ENCODE results near the gene C20orf141.

The C20orf141 gene

DNA sequence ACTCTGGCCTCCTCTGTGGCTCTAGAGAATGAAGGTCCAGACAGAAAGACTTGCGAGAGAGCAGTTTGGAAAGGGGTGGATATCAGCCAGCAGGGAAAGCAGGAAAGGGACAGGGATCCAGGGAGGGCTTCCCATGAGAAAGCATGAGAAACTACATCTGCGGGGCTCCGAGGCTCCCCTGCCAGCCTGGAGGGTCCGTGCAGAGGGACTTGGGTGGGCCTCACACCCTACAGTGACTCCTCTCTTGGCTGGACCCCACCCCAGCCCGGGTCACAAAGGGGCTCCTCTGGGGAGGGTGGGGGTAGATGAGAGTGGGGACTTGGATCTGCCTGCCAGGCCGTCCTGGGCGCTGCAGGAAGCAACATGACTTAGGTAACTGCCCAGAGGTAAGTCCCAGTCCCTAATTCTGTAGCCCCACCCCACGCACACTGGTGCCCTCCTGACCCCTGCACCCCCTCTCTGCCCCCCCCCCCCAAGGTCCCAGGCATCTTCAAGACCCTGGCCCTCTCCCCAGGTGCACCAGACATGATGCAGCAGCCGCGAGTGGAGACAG lies 1.3 kb downstream of the C20orf141 start, which contains the start of gene TMEM239:
Gene TMEM239 (plus strand): TSS at position 335 of the 553 bp plus-strand sequence. CDS start 191 bp downstream, at position 526.
- peaks cover 26% of the 10 kb centered on the region for H3K4me1 ChIP-seq (ENCODE audit: insufficient read depth, low read length, poor library complexity, severe bottlenecking)
- H3K4me3 ChIP-seq (ENCODE audit: low read length, poor library complexity, severe bottlenecking), result no peak within 1 kb of the TSS
- H4K20me1 ChIP-seq (ENCODE audit: insufficient read depth, low read length, poor library complexity, severe bottlenecking), result no peaks in the 10 kb centered on the region
- TF ChIP-seq EZH2phosphoT487 (IDR thresholded peaks at IDR 0.05; ENCODE audit: borderline replicate concordance), result no peak
- H3K4me2 ChIP-seq (ENCODE audit: low read depth, low read length, poor library complexity, severe bottlenecking), result peak within 1 kb of the TSS; percentile 25
- 0 out of 2 replicates have a peak within 1 kb of the TSS, but pooled peaks have one; percentile 48 for H2AFZ ChIP-seq (ENCODE audit: low read length)
- no peaks in the 10 kb centered on the region for H3K9me3 ChIP-seq (ENCODE audit: insufficient read depth, low read depth, low read length)
- no peaks in the 10 kb centered on the region for H3K9me2 ChIP-seq (replicated peaks; ENCODE audit: low read depth, low read length)
- no peaks in the 10 kb centered on the region for H3K27me3 ChIP-seq (ENCODE audit: insufficient read depth, low read length, poor library complexity, severe bottlenecking)
- no peaks in the 10 kb centered on the region for H3F3A ChIP-seq (ENCODE audit: low read depth)
- H3K9ac ChIP-seq (ENCODE audit: low read depth, low read length, poor library complexity, severe bottlenecking), result no peak within 1 kb of the TSS
- no peaks in the 10 kb centered on the region for H3K79me2 ChIP-seq (ENCODE audit: insufficient read depth, low read length)
- no peaks in the 10 kb centered on the region for H3K36me3 ChIP-seq (ENCODE audit: insufficient read depth, low read length)

DNA sequence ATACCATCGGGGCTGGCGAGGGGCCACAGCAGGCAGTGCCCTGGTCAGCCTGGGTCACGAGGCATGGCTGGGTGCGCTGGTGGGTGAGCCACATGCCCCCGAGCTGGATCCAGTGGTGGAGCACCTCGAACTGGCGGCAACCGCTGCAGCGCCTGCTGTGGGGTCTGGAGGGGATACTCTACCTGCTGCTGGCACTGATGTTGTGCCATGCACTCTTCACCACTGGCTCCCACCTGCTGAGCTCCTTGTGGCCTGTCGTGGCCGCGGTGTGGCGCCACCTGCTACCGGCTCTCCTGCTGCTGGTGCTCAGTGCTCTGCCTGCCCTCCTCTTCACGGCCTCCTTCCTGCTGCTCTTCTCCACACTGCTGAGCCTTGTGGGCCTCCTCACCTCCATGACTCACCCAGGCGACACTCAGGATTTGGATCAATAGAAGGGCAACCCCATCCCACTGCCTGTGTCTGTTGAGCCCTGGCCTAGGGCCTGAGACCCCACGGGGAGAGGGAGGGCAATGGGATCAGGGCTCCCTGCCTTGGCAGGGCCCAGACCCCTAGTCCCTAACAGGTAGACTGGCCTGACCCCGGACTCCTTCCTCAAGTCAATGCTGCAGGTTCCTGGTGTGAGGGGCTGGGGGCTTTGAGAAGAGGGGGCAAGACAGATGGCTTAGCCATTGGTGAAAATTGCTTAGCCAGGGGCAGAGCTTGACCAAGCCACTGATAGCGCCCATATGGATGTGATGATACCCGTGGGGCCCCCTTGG lies 2.0 kb downstream of the C20orf141 start:
- H3K9ac ChIP-seq (ENCODE audit: low read depth, low read length, poor library complexity, severe bottlenecking), result no peak overlapping the region
- H3K9me3 ChIP-seq (ENCODE audit: insufficient read depth, low read depth, low read length), result no peaks in the 10 kb centered on the region
- no peaks in the 10 kb centered on the region for H3K36me3 ChIP-seq (ENCODE audit: insufficient read depth, low read length)
- 0 out of 2 replicates have a peak overlapping the region, but pooled peaks have one; percentile 48 for H2AFZ ChIP-seq (ENCODE audit: low read length)
- TF ChIP-seq, protein P1, sequence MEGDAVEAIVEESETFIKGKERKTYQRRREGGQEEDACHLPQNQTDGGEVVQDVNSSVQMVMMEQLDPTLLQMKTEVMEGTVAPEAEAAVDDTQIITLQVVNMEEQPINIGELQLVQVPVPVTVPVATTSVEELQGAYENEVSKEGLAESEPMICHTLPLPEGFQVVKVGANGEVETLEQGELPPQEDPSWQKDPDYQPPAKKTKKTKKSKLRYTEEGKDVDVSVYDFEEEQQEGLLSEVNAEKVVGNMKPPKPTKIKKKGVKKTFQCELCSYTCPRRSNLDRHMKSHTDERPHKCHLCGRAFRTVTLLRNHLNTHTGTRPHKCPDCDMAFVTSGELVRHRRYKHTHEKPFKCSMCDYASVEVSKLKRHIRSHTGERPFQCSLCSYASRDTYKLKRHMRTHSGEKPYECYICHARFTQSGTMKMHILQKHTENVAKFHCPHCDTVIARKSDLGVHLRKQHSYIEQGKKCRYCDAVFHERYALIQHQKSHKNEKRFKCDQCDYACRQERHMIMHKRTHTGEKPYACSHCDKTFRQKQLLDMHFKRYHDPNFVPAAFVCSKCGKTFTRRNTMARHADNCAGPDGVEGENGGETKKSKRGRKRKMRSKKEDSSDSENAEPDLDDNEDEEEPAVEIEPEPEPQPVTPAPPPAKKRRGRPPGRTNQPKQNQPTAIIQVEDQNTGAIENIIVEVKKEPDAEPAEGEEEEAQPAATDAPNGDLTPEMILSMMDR (conservative IDR thresholded peaks at IDR 0.05; ENCODE audit: low read length), result peak; percentile 59
- no peak for TF ChIP-seq EZH2phosphoT487 (IDR thresholded peaks at IDR 0.05; ENCODE audit: borderline replicate concordance)
- no peak overlapping the region for H3K4me2 ChIP-seq (ENCODE audit: low read depth, low read length, poor library complexity, severe bottlenecking)
- no peaks in the 10 kb centered on the region for H3K27me3 ChIP-seq (ENCODE audit: insufficient read depth, low read length, poor library complexity, severe bottlenecking)
- peaks cover 29% of the 10 kb centered on the region for H3K4me1 ChIP-seq (ENCODE audit: insufficient read depth, low read length, poor library complexity, severe bottlenecking)
- H3K79me2 ChIP-seq (ENCODE audit: insufficient read depth, low read length), result no peaks in the 10 kb centered on the region
- no peak overlapping the region for H3K4me3 ChIP-seq (ENCODE audit: low read length, poor library complexity, severe bottlenecking)
- H4K20me1 ChIP-seq (ENCODE audit: insufficient read depth, low read length, poor library complexity, severe bottlenecking), result no peaks in the 10 kb centered on the region
- no peaks in the 10 kb centered on the region for H3F3A ChIP-seq (ENCODE audit: low read depth)
- no peaks in the 10 kb centered on the region for H3K9me2 ChIP-seq (replicated peaks; ENCODE audit: low read depth, low read length)

DNA sequence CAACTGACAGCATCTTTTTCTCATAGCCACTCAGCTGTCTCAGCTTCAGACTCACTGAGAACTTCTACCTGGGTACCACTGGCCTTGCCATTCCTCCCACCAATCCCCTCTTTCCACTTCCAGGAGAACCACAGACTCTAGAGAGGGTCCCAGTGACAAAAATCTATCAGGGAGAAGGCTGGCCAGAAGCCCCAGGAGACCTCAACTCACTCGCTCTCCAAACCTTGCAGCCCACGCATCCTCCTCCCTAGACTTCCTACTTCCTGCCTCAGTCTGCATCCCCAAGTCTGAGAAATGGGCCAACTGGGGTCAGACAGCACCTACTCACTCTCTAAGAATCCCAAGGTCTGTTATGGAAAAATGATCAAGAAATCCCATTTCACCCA lies 2.5 kb downstream of the C20orf141 start:
- H3K4me3 ChIP-seq (ENCODE audit: low read length, poor library complexity, severe bottlenecking), result no peak overlapping the region
- no peaks in the 10 kb centered on the region for H3K79me2 ChIP-seq (ENCODE audit: insufficient read depth, low read length)
- H3F3A ChIP-seq (ENCODE audit: low read depth), result no peaks in the 10 kb centered on the region
- H3K4me2 ChIP-seq (ENCODE audit: low read depth, low read length, poor library complexity, severe bottlenecking), result no peak overlapping the region
- H3K4me1 ChIP-seq (ENCODE audit: insufficient read depth, low read length, poor library complexity, severe bottlenecking), result peaks cover 29% of the 10 kb centered on the region
- TF ChIP-seq EZH2phosphoT487 (IDR thresholded peaks at IDR 0.05; ENCODE audit: borderline replicate concordance), result no peak
- TF ChIP-seq, protein P1 (conservative IDR thresholded peaks at IDR 0.05; ENCODE audit: low read length), result no peak
- no peak overlapping the region for H2AFZ ChIP-seq (ENCODE audit: low read length)
- H3K27me3 ChIP-seq (ENCODE audit: insufficient read depth, low read length, poor library complexity, severe bottlenecking), result no peaks in the 10 kb centered on the region
- H3K9me3 ChIP-seq (ENCODE audit: insufficient read depth, low read depth, low read length), result no peaks in the 10 kb centered on the region
- no peak overlapping the region for H3K9ac ChIP-seq (ENCODE audit: low read depth, low read length, poor library complexity, severe bottlenecking)
- H4K20me1 ChIP-seq (ENCODE audit: insufficient read depth, low read length, poor library complexity, severe bottlenecking), result no peaks in the 10 kb centered on the region
- H3K9me2 ChIP-seq (replicated peaks; ENCODE audit: low read depth, low read length), result no peaks in the 10 kb centered on the region
- no peaks in the 10 kb centered on the region for H3K36me3 ChIP-seq (ENCODE audit: insufficient read depth, low read length)
